Stimulated activated CD8-positive, alpha-beta memory T cell treated with anti-CD3 and anti-CD28 coated beads, Interleukin-15, amount 100 ng/mL, for 48 hours (primary cell): ENCODE measurements around the gene OR51M1.
A peak's percentile ranks its signal among the peaks of the same experiment; 100 is the strongest.
"Not testable (repeated sequence)": the region's sequence is repeated elsewhere in the genome, so short reads cannot be mapped to it uniquely, and the experiment has no call there.

Experiments
- DNase-seq, 2 donors: peaks; one replicate each; pipeline ENCODE4 v3.0.0-alpha.2; 2020; ENCODE audit warnings: low read depth in 2 of 2

Gene OR51M1, protein sequence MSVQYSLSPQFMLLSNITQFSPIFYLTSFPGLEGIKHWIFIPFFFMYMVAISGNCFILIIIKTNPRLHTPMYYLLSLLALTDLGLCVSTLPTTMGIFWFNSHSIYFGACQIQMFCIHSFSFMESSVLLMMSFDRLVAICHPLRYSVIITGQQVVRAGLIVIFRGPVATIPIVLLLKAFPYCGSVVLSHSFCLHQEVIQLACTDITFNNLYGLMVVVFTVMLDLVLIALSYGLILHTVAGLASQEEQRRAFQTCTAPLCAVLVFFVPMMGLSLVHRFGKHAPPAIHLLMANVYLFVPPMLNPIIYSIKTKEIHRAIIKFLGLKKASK

GRCh38 chr11:5383576-5383975 is at the start of gene OR51M1:
Gene OR51M1, plus strand, starts transcription at chr11:5383812. Its CDS starts 5,587 bp downstream, at chr11:5389399.
- DNase-seq = no peak

- no peak for DNase-seq
Observed at GRCh38 chr11:5335170-5335569, 48.4 kb upstream of the OR51M1 start.

GRCh38 chr11:5336331-5336730 is 47.3 kb upstream of the OR51M1 start:
- no peak for DNase-seq

- DNase-seq = not testable (repeated sequence)
Observed at GRCh38 chr11:5337253-5337652, 46.4 kb upstream of the OR51M1 start.

GRCh38 chr11:5339771-5340322 is 43.8 kb upstream of the OR51M1 start:
- DNase-seq = no peak

- DNase-seq = no peak
Observed at GRCh38 chr11:5343474-5344335, 39.9 kb upstream of the OR51M1 start, which contains the start of gene OR51B5. Gene OR51B5, minus strand, starts transcription at chr11:5343524. Its CDS starts 0 bp downstream, at chr11:5343524.

DNA sequence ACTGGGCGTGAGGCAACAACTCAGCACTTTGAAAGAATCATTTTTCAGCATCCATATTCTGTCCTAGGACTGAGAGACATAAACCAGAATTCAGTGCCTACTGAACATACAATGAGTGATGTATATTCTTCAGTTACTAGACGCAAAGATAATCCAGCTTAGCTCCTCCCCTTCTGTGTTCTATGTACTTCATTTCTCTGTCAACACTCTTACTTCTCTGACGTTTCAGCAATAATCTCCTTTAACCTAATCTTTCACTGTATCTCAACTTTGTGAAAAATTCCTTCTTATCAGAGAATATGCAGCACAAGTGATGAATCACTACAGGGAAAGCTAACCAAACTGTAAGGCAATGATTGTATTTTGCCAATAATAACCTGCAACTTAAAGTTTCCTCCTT is 37.8 kb upstream of the OR51M1 start:
- DNase-seq = no peak

GRCh38 chr11:5348551-5349194 is 34.9 kb upstream of the OR51M1 start:
- DNase-seq = no peak

DNA sequence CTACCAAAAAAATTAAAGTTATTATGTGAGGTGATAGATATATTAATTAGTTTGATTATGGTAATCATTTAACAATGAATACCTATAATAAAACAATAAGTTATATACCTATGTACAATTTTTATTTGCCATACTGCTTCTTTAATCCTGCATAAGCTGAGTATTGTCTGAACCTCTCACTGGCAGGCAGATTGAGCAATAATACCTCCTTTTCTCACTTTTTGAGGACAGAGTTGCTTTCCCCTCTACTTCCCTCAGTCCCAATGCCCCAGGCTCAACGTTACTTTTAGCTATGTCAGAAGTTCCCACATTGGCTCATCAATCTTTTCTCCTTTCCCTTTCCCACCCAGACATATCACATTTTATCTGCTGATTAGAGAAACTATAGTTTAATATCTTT is 34.1 kb upstream of the OR51M1 start:
- no peak for DNase-seq

- DNase-seq = no peak
Observed at GRCh38 chr11:5351208-5351607, 32.4 kb upstream of the OR51M1 start, which contains the start of gene OR51B6. Gene OR51B6, plus strand, starts transcription at chr11:5351508. Its CDS starts 0 bp downstream, at chr11:5351508.

DNA sequence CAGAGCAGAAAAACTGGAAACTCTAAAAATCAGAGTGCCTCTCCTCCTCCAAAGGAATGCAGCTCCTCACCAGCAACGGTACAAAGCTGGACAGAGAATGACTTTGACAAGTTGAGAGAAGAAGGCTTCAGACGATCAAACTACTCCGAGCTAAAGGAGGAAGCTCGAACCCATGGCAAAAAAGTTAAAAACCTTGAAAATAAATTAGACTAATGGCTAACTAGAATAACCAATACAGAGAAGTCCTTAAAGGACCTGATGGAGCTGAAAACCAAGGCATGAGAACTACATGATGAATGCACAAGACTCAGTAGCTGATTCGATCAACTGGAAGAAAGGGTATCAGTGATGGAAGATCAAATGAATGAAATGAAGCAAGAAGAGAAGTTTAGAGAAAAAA is 27.6 kb upstream of the OR51M1 start:
- not testable (repeated sequence) for DNase-seq

DNA sequence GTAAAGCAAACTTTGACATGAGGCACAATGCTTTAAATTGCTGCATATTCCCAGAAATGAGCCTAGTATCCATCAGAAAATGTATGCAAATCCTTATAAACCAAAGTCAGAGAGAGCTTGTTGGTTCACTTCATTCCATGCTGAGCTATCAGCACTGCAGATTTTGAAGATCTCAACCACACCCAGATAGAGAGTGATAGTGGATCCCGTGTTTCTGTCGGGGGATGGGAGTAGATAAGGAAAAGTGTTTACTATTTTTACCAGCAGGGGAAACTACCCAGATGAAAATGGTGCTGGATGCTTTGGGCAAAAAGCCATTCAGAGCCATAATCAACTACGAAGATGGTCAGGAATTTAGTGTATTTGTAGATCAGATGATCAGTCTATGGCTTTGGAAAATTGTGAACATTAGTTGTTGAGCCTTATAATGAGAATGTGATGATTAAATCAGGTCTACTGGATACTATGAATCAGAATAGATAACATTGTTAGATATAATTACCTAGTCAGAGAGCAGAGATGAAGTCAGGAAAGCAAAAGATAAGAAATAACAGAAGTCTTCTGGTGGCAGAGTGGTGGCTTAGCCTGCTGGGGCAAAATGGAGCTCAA is 21.5 kb upstream of the OR51M1 start:
- DNase-seq = no peak

DNA sequence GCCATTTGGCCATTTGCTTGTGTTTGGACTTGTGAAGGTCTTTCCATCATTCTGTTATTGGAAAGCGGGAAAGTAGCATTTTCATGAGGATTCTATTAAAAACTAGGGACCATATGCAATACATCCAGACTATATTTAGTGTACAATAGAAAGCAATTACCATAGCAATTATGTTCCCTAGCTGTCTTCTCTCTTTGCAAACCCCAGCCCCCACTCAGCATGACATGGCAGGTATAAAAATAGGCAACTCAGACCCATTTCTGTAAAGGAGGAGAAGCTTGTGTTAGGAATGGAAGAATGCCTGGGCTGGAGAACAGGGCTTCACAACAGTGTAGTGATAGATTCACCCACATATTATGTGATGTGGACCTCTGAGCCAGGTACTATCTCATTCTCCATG is 19.9 kb upstream of the OR51M1 start:
- DNase-seq = no peak

GRCh38 chr11:5364214-5364613 is 19.4 kb upstream of the OR51M1 start:
- DNase-seq = no peak

- DNase-seq = not testable (repeated sequence)
Observed at GRCh38 chr11:5366365-5366764, 17.2 kb upstream of the OR51M1 start.

DNA sequence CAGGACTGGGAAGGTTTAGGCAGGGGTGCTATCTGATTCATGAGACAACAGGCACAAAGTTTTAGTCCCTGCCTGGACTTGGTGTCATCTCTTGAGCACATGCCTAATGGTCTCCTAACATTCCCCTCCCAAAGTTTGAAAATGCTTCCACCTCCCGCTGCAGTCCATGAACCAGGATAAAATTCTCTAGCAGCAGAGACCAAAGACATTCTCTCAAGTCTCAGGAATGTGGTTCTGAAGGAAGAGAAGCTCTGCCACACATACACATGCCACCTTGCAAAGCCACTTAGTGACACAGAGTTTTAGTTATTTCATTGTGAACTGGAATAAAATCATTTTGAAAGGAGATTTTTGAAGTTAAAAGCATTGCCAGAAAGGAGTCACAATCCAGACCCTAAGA is 16.8 kb upstream of the OR51M1 start:
- no peak for DNase-seq

DNA sequence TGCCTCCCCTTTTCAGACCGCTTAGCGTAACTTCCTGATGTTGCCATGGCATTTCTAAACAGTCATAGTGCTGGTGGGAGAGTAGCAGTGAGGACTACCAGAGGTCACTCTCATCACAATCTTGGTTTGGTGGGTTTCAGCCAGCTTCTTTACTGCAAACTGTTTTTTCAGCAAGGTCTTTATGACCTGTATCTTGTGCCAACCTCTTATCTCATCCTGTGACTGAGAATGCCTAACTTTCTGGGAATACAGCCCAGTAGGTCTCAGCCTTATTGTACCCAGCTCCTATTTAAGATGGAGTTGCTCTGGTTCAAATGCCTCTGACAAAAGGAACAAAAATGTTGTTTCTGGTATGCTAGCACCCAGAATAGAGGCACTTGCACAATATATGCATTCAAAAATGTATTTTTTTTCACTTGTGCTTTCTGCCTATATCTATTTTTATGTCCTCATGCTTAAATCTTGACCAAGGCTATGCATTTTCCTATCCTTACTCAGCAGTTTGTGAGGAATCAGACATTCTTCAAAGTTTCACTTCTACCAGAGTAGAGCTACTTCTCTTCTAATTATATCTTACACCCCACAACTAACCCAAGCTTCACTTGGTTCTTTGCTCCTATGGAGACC is 16.1 kb upstream of the OR51M1 start:
- DNase-seq = no peak

GRCh38 chr11:5368502-5369043 is 15.0 kb upstream of the OR51M1 start:
- no peak for DNase-seq

DNA sequence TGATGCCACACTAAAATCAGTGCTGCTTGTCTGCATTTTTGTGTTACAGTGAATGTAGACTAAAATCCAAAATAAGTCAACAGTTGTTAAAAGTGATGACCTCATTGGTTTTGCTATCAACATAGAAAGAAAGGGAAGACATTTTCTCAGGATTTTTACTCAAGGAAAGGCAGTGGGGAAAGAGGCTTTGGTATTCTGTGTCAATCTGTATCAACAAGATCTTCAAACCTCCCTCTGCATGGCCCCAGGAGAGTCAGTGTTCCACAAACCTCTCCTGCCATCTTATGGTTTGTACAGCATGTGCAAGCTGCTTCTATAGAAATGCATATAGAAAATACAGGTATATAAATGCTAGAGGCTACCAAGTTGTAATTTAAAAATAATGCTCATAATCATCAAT is 13.8 kb upstream of the OR51M1 start:
- no peak for DNase-seq

DNA sequence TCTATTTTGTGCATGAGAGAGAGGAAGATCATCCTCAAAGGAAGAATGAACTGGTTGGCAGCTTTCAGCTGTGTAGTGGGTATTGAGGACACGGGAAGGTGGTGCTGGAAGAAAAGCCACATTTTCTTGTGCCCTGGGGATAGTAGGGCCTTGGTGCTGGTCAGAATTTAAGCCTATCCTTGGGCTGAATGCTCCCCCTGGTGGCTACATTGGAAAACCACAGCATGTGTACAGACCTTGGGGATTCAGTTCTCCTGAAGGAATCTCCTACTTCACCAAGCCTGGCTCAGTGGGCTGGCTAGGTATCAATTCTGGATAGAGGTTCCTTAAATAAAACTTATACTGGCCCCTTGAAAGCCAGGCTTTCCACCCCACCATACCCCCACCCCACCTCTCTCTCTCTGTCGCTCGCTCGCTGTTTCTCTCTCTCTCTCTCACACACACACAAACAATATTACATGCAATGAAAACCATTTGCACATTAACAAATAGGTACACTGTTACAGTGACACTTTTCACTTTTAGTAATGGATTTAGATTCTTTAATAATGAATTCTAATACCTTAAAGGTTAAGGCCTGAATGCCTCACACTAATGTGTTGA is 2.8 kb upstream of the OR51M1 start:
- peak in 1 of 2 donors; percentile 8 for DNase-seq
